T-helper 2 cell treated with Interferon-gamma antibody and Interleukin-4, amounts not matched to agents 5 μg/mL and 100 μg/mL, for 36 hours (primary cell): ENCODE results near the gene TNFRSF1A.
A peak's percentile ranks its signal among the peaks of the same experiment; 100 is the strongest.
"Not testable (repeated sequence)": the region's sequence is repeated elsewhere in the genome, so short reads cannot be mapped to it uniquely, and the experiment has no call there.

ENCODE experiments used
- DNase-seq: peaks from one replicate; pipeline ENCODE4 v3.0.0; 2021; ENCODE audit warnings: low spot score
- H3K27ac Mint-ChIP-seq: one replicate; pipeline ENCODE4 v1.8.0; 2021; ENCODE audit warnings: mild to moderate bottlenecking, mixed read lengths
- H3K27me3 Mint-ChIP-seq: one replicate; pipeline ENCODE4 v1.8.0; 2021; ENCODE audit warnings: low read depth, mixed read lengths
- H3K36me3 Mint-ChIP-seq: one replicate; pipeline ENCODE4 v1.8.0; 2021; ENCODE audit warnings: low read depth, mixed read lengths
- H3K4me1 Mint-ChIP-seq: one replicate; pipeline ENCODE4 v1.8.0; 2021; ENCODE audit warnings: low read depth, mixed read lengths
- H3K4me3 Mint-ChIP-seq: one replicate; pipeline ENCODE4 v1.8.0; 2022; ENCODE audit warnings: mild to moderate bottlenecking, moderate library complexity, mixed read lengths
- H3K9me3 Mint-ChIP-seq: one replicate; pipeline ENCODE4 v1.8.0; 2021; ENCODE audit warnings: mixed read lengths

Gene TNFRSF1A

GRCh38 chr12:6356374-6356820 is 14.5 kb upstream of the TNFRSF1A start:
- Mint-ChIP-seq H3K9me3 (no peaks in the 10 kb centered on the region), H3K27me3 (peaks cover 18% of the 10 kb centered on the region), H3K36me3 (no peaks in the 10 kb centered on the region), H3K27ac (no peak overlapping the region), H3K4me3 (no peak overlapping the region), H3K4me1 (peaks cover 10% of the 10 kb centered on the region)
- no peak for DNase-seq

- Mint-ChIP-seq H3K9me3 (no peaks in the 10 kb centered on the region), H3K36me3 (no peaks in the 10 kb centered on the region), H3K27me3 (peaks cover 18% of the 10 kb centered on the region), H3K4me1 (peaks cover 7% of the 10 kb centered on the region), H3K4me3 (no peak overlapping the region), H3K27ac (no peak overlapping the region)
- DNase-seq, result no peak
Observed at GRCh38 chr12:6355491-6356373, 13.9 kb upstream of the TNFRSF1A start.

- H3K4me1 Mint-ChIP-seq, result peaks cover 4% of the 10 kb centered on the region
- H3K9me3 Mint-ChIP-seq, result no peaks in the 10 kb centered on the region
- H3K27me3 Mint-ChIP-seq, result peaks cover 15% of the 10 kb centered on the region
Observed at GRCh38 chr12:6354495-6355393, 12.9 kb upstream of the TNFRSF1A start.

GRCh38 chr12:6352193-6353173 is 10.6 kb upstream of the TNFRSF1A start:
- no peaks in the 10 kb centered on the region for H3K9me3 Mint-ChIP-seq
- H3K4me1 Mint-ChIP-seq, result peaks cover 6% of the 10 kb centered on the region
- DNase-seq, result no peak
- no peaks in the 10 kb centered on the region for H3K36me3 Mint-ChIP-seq
- H3K4me3 Mint-ChIP-seq, result no peak overlapping the region
- H3K27ac Mint-ChIP-seq, result no peak overlapping the region
- H3K27me3 Mint-ChIP-seq, result peaks cover 15% of the 10 kb centered on the region

More at GRCh38 chr12:6354495-6355393, 12.9 kb upstream of the TNFRSF1A start:
- no peak for DNase-seq
- no peak overlapping the region for H3K4me3 Mint-ChIP-seq
- H3K36me3 Mint-ChIP-seq, result no peaks in the 10 kb centered on the region
- H3K27ac Mint-ChIP-seq, result no peak overlapping the region

- Mint-ChIP-seq H3K4me3 (no peak overlapping the region), H3K27ac (no peak overlapping the region), H3K4me1 (peaks cover 13% of the 10 kb centered on the region), H3K9me3 (no peaks in the 10 kb centered on the region), H3K27me3 (peaks cover 8% of the 10 kb centered on the region), H3K36me3 (no peaks in the 10 kb centered on the region)
- DNase-seq, result no peak
Observed at GRCh38 chr12:6351622-6352021, 9.7 kb upstream of the TNFRSF1A start.

GRCh38 chr12:6347367-6348338 is 5.8 kb upstream of the TNFRSF1A start:
- no peaks in the 10 kb centered on the region for H3K27me3 Mint-ChIP-seq
- no peak overlapping the region for H3K4me3 Mint-ChIP-seq
- DNase-seq, result no peak
- no peak overlapping the region for H3K27ac Mint-ChIP-seq
- no peaks in the 10 kb centered on the region for H3K9me3 Mint-ChIP-seq
- H3K36me3 Mint-ChIP-seq, result no peaks in the 10 kb centered on the region
- H3K4me1 Mint-ChIP-seq, result peaks cover 34% of the 10 kb centered on the region

GRCh38 chr12:6346942-6347341 is 5.1 kb upstream of the TNFRSF1A start:
- peaks cover 39% of the 10 kb centered on the region for H3K4me1 Mint-ChIP-seq
- no peaks in the 10 kb centered on the region for H3K9me3 Mint-ChIP-seq
- DNase-seq, result no peak
- H3K36me3 Mint-ChIP-seq, result no peaks in the 10 kb centered on the region
- H3K27ac Mint-ChIP-seq, result no peak overlapping the region
- H3K4me3 Mint-ChIP-seq, result no peak overlapping the region
- no peaks in the 10 kb centered on the region for H3K27me3 Mint-ChIP-seq

- Mint-ChIP-seq H3K36me3 (peaks cover under 1% of the 10 kb centered on the region), H3K9me3 (no peaks in the 10 kb centered on the region), H3K4me3 (no peak overlapping the region), H3K27ac (peak overlapping the region; percentile 56), H3K27me3 (no peaks in the 10 kb centered on the region), H3K4me1 (peaks cover 41% of the 10 kb centered on the region)
- no peak for DNase-seq
Observed at GRCh38 chr12:6346235-6346832, 4.5 kb upstream of the TNFRSF1A start.

- Mint-ChIP-seq H3K4me1 (peaks cover 41% of the 10 kb centered on the region), H3K27ac (peak overlapping the region; percentile 56)
- peak; percentile 63 for DNase-seq
Observed at GRCh38 chr12:6345319-6346091, 3.6 kb upstream of the TNFRSF1A start.

GRCh38 chr12:6344101-6344660 is 2.3 kb upstream of the TNFRSF1A start:
- H3K27me3 Mint-ChIP-seq, result not testable (repeated sequence)

More at GRCh38 chr12:6345319-6346091, 3.6 kb upstream of the TNFRSF1A start:
- H3K4me3 Mint-ChIP-seq, result peak overlapping the region; percentile 40
- no peaks in the 10 kb centered on the region for H3K9me3 Mint-ChIP-seq
- H3K27me3 Mint-ChIP-seq, result no peaks in the 10 kb centered on the region
- peaks cover 4% of the 10 kb centered on the region for H3K36me3 Mint-ChIP-seq

GRCh38 chr12:6343518-6343917 is 1.6 kb upstream of the TNFRSF1A start:
- no peak overlapping the region for H3K4me3 Mint-ChIP-seq

More at GRCh38 chr12:6344101-6344660, 2.3 kb upstream of the TNFRSF1A start:
- not testable (repeated sequence) for H3K36me3 Mint-ChIP-seq, H3K4me3 Mint-ChIP-seq, DNase-seq, H3K27ac Mint-ChIP-seq, H3K9me3 Mint-ChIP-seq
- peaks cover 41% of the 10 kb centered on the region for H3K4me1 Mint-ChIP-seq

More at GRCh38 chr12:6343518-6343917, 1.6 kb upstream of the TNFRSF1A start:
- H3K27ac Mint-ChIP-seq, result no peak overlapping the region
- DNase-seq, result no peak
- H3K27me3 Mint-ChIP-seq, result no peaks in the 10 kb centered on the region
- peaks cover 41% of the 10 kb centered on the region for H3K4me1 Mint-ChIP-seq
- H3K9me3 Mint-ChIP-seq, result no peaks in the 10 kb centered on the region
- peaks cover 4% of the 10 kb centered on the region for H3K36me3 Mint-ChIP-seq
